IMR-90 (cell line): ENCODE results near the gene ELL2. TPM values are rescaled to one million over a fixed set of nuclear protein-coding genes. Genes with fewer than 3 reads are reported as not detected.
A peak's percentile ranks its signal among the peaks of the same experiment; 100 is the strongest.

Experiments used
- ATAC-seq: fragments of 200-7000 bp; cut with Tn5 transposase; 2 replicates; pipeline ENCODE4 v1.9.1; 2020; ENCODE audit warnings: low read depth, mild to moderate bottlenecking, moderate library complexity
- Bru-seq: library from RNA; stranded (reverse); fragments of 400-500 nt; gene quantifications from one replicate; lab custom pipeline; 2021; lab: Mats Ljungman, UMichigan
- BruChase-seq, 2 experiments: library from RNA; stranded (reverse); fragments of 400-500 nt; gene quantifications; one replicate each; lab custom pipeline; 2021; lab: Mats Ljungman, UMichigan
- BruUV-seq: library from RNA; stranded (reverse); fragments of 400-500 nt; replicated peaks from 2 replicates; lab custom pipeline; 2021; lab: Mats Ljungman, UMichigan
- CTCF ChIA-PET: fragments of 300-600 bp; formaldehyde crosslinking; extraction: SDS; loops from one replicate; lab custom pipeline; 2021; ENCODE audit warnings: antibody characterized with exemption; lab: Yijun Ruan, JAX
- POLR2A ChIA-PET: fragments of 300-600 bp; sonication (Branson Sonifier 250); formaldehyde crosslinking; loops from one replicate; lab custom pipeline; 2022; ENCODE audit warnings: antibody characterized with exemption; ENCODE audit not compliant: unreplicated experiment; lab: Charles Lee
- DNase-seq: peaks from one replicate; pipeline ENCODE4 v3.0.0; 2013
- H2AFZ ChIP-seq: replicated peaks from 2 replicates; pipeline ENCODE3; 2013; ENCODE audit warnings: low read length, mild to moderate bottlenecking; ENCODE audit not compliant: poor library complexity
- H2AK5ac ChIP-seq: 2 replicates; pipeline ENCODE4 v1.6.1; 2013; ENCODE audit warnings: low read depth, low read length, inconsistent platforms
- H2AK9ac ChIP-seq: replicated peaks from 2 replicates; pipeline ENCODE3; 2013; ENCODE audit warnings: mild to moderate bottlenecking, low read depth, low read length, moderate library complexity; ENCODE audit not compliant: poor library complexity
- H2BK120ac ChIP-seq: 2 replicates; pipeline ENCODE4 v1.6.1; 2013; ENCODE audit warnings: low read depth, low read length, inconsistent platforms
- H2BK15ac ChIP-seq: 3 replicates; pipeline ENCODE4 v1.6.1; 2013; ENCODE audit warnings: low read depth, low read length, inconsistent platforms
- H2BK20ac ChIP-seq: 2 replicates; pipeline ENCODE4 v1.6.1; 2013; ENCODE audit warnings: low read depth, mild to moderate bottlenecking, inconsistent platforms, low read length, moderate library complexity
- H2BK5ac ChIP-seq: 2 replicates; pipeline ENCODE4 v1.6.1; 2013; ENCODE audit warnings: mild to moderate bottlenecking, low read depth, low read length, inconsistent platforms; ENCODE audit not compliant: poor library complexity, severe bottlenecking
- H3K14ac ChIP-seq: replicated peaks from 2 replicates; pipeline ENCODE4 v1.6.1; 2013; ENCODE audit warnings: low read depth, low read length, inconsistent platforms
- H3K18ac ChIP-seq: 2 replicates; pipeline ENCODE4 v1.6.1; 2013; ENCODE audit warnings: low read depth, low read length, control low read depth
- H3K23ac ChIP-seq: 2 replicates; pipeline ENCODE4 v1.6.1; 2013; ENCODE audit warnings: low read depth, low read length, inconsistent platforms
- H3K27ac ChIP-seq: 2 replicates; pipeline ENCODE4 v1.5.1; 2013; ENCODE audit warnings: mild to moderate bottlenecking, control low read depth, low read length; ENCODE audit not compliant: insufficient read depth
- H3K27me3 ChIP-seq: 2 replicates; pipeline ENCODE4 v1.6.1; 2013; ENCODE audit warnings: low read length; ENCODE audit not compliant: control insufficient read depth, insufficient read depth
- H3K36me3 ChIP-seq: 2 replicates; pipeline ENCODE4 v1.6.1; 2013; ENCODE audit warnings: low read length, mixed read lengths; ENCODE audit not compliant: control insufficient read depth, insufficient read depth
- H3K4ac ChIP-seq: 2 replicates; pipeline ENCODE4 v1.6.1; 2013; ENCODE audit warnings: low read depth, low read length, inconsistent platforms
- H3K4me1 ChIP-seq: 2 replicates; pipeline ENCODE4 v1.6.1; 2013; ENCODE audit warnings: low read length, mixed read lengths; ENCODE audit not compliant: control insufficient read depth, insufficient read depth
- H3K4me2 ChIP-seq: 2 replicates; pipeline ENCODE4 v1.6.1; 2013; ENCODE audit warnings: low read depth, mild to moderate bottlenecking, control low read depth, low read length, moderate library complexity
- H3K4me3 ChIP-seq: 2 replicates; pipeline ENCODE4 v1.5.1; 2013; ENCODE audit warnings: low read depth, mild to moderate bottlenecking, control low read depth, low read length, moderate library complexity; ENCODE audit not compliant: insufficient read depth
- H3K56ac ChIP-seq: 2 replicates; pipeline ENCODE4 v1.6.1; 2013; ENCODE audit warnings: low read length, inconsistent platforms; ENCODE audit not compliant: insufficient read depth; ENCODE audit errors: extremely low read depth
- H3K79me1 ChIP-seq, 2 experiments: 2 replicates each; pipeline ENCODE4 v1.6.1; 2013; ENCODE audit warnings: low read length in 2 of 2, inconsistent platforms in 1 of 2, low read depth in 1 of 2
- H3K9ac ChIP-seq: 2 replicates; pipeline ENCODE4 v1.6.1; 2013; ENCODE audit warnings: low read depth, low read length, control low read depth
- H3K9me1 ChIP-seq: 2 replicates; pipeline ENCODE4 v1.6.1; 2013; ENCODE audit warnings: low read length, inconsistent platforms; ENCODE audit not compliant: insufficient read depth
- H3K9me3 ChIP-seq: 2 replicates; pipeline ENCODE4 v1.6.1; 2013; ENCODE audit warnings: low read length; ENCODE audit not compliant: control insufficient read depth, insufficient read depth
- H4K20me1 ChIP-seq: 2 replicates; pipeline ENCODE4 v1.6.1; 2013; ENCODE audit warnings: low read length, inconsistent platforms; ENCODE audit not compliant: insufficient read depth
- H4K5ac ChIP-seq: 2 replicates; pipeline ENCODE4 v1.6.1; 2013; ENCODE audit warnings: mild to moderate bottlenecking, low read depth, low read length, control low read depth
- H4K8ac ChIP-seq, 2 experiments: 2 replicates each; pipeline ENCODE4 v1.6.1; 2013; ENCODE audit warnings: low read depth in 2 of 2, low read length in 2 of 2, control low read depth in 1 of 2, inconsistent platforms in 1 of 2
- H4K91ac ChIP-seq: 2 replicates; pipeline ENCODE4 v1.6.1; 2013; ENCODE audit warnings: low read depth, low read length, inconsistent platforms; ENCODE audit not compliant: insufficient read depth
- BHLHE40 ChIP-seq: fragments of 150-350 bp; IDR thresholded peaks from 2 replicates; pipeline ENCODE4 v1.6.1; 2016; ENCODE audit warnings: mild to moderate bottlenecking, low read depth, low read length
- CEBPB ChIP-seq: IDR thresholded peaks from 2 replicates; pipeline ENCODE4 v1.6.1; 2012; ENCODE audit warnings: low read depth, low read length, improper control_type of control experiment
- CHD1 ChIP-seq: IDR thresholded peaks from 2 replicates; pipeline ENCODE4 v1.6.1; 2012; ENCODE audit warnings: low read depth, low read length, improper control_type of control experiment
- FOS ChIP-seq: fragments of 150-350 bp; IDR thresholded peaks from 2 replicates; pipeline ENCODE4 v1.6.1; 2016; ENCODE audit warnings: low read depth, low read length
- MAZ ChIP-seq: IDR thresholded peaks from 2 replicates; pipeline ENCODE4 v1.6.1; 2012; ENCODE audit warnings: low read depth, mild to moderate bottlenecking, low read length, improper control_type of control experiment, moderate library complexity, borderline replicate concordance
- MXI1 ChIP-seq: IDR thresholded peaks from 2 replicates; pipeline ENCODE4 v1.6.1; 2012; ENCODE audit warnings: low read depth, mild to moderate bottlenecking, low read length, moderate library complexity, borderline replicate concordance
- RCOR1 ChIP-seq: IDR thresholded peaks from 2 replicates; pipeline ENCODE4 v1.6.1; 2012; ENCODE audit warnings: mild to moderate bottlenecking, low read length, improper control_type of control experiment; ENCODE audit not compliant: insufficient replicate concordance
- RFX5 ChIP-seq: IDR thresholded peaks from 2 replicates; pipeline ENCODE4 v1.8.0; 2012; ENCODE audit warnings: low read depth, mild to moderate bottlenecking, low read length, moderate library complexity
- WGBS, 2 experiments: methylation state at CpG; one replicate each; pipeline versions ENCODE4 v1.1.5 to v1.1.7; 2013; ENCODE audit warnings: missing lambda C conversion rate in 2 of 2; ENCODE audit not compliant: insufficient read length in 1 of 2; ENCODE audit errors: extremely low coverage in 2 of 2; 5-methylcytosine and 5-hydroxymethylcytosine counted together
- dilution Hi-C: fragments of 300-500 bp; cut with HindIII; formaldehyde crosslinking; loops from one replicate; pipeline ENCODE4 v1.14.3; 2018; ENCODE audit warnings: low sequenced_read_pairs; ENCODE audit not compliant: unreplicated experiment
- in situ Hi-C: fragments of 300-500 bp; cut with MboI; formaldehyde crosslinking; loops from 3 replicates; pipeline ENCODE4 v1.14.3; 2019; ENCODE audit warnings: low sequenced_read_pairs, inconsistent platforms, mixed read lengths
- intact Hi-C: fragments of 100-400 bp; cut with micrococcal nuclease; formaldehyde crosslinking; loops from 2 replicates; pipeline ENCODE4 v1.10.0; 2022
- long read RNA-seq: library from polyadenylated mRNA; unstranded; transcript quantifications from one replicate; pipeline ENCODE4 v2.0.0, GENCODE V29; 2021; ENCODE audit not compliant: unreplicated experiment
- polyA plus RNA-seq, 3 experiments: library from polyadenylated mRNA; depleted of rRNA; stranded (reverse); fragments of >200 nt; gene quantifications; 2 replicates each; pipeline ENCODE4 v1.2.3, GENCODE V29; 2012; ENCODE audit warnings: low replicate concordance in 1 of 3
- total RNA-seq: library from RNA; depleted of rRNA; stranded (reverse); fragments of >200 nt; gene quantifications from 2 replicates; pipeline ENCODE4 v1.2.3, GENCODE V29; 2012; rRNA removed
- TF ChIP-seq, protein P1 (sequence below): fragments of 150-350 bp; IDR thresholded peaks from 2 replicates; pipeline ENCODE4 v1.6.1; 2017; ENCODE audit warnings: mild to moderate bottlenecking, antibody characterized with exemption, low read length, low read depth
- TF ChIP-seq, protein P2 (sequence below): conservative IDR thresholded peaks from 2 replicates; pipeline ENCODE4 v1.5.1; 2012; ENCODE audit warnings: mild to moderate bottlenecking, low read depth, low read length, improper control_type of control experiment

The ELL2 gene
- total RNA-seq, result 92.5 and 137 TPM in 2 replicates
- 52.4 and 61.4 TPM in 2 replicates for polyA plus RNA-seq (2012; rRNA removed)
- polyA plus RNA-seq (2012; cell fraction: cytosol; rRNA removed), result 16.4 and 21.9 TPM in 2 replicates
- polyA plus RNA-seq (2012; cell fraction: nucleus; rRNA removed; ENCODE audit: low replicate concordance), result 23.4 and 161 TPM in 2 replicates
- percentile 100 among the genes with signal in this experiment for Bru-seq, nascent RNA
- BruChase-seq, experiment 1, labeled RNA remaining after a 6-hour chase, result percentile 98 among the genes with signal in this experiment
- percentile 99 among the genes with signal in this experiment for BruChase-seq, experiment 2, labeled RNA remaining after a 2-hour chase
- long read RNA-seq, full-length matches to known transcripts, result 33 of 153 reads
- long read RNA-seq, partial matches to known transcripts, result 86 of 153 reads
- long read RNA-seq, other reads (novel, unspliced or antisense), result 34 of 153 reads

DNA sequence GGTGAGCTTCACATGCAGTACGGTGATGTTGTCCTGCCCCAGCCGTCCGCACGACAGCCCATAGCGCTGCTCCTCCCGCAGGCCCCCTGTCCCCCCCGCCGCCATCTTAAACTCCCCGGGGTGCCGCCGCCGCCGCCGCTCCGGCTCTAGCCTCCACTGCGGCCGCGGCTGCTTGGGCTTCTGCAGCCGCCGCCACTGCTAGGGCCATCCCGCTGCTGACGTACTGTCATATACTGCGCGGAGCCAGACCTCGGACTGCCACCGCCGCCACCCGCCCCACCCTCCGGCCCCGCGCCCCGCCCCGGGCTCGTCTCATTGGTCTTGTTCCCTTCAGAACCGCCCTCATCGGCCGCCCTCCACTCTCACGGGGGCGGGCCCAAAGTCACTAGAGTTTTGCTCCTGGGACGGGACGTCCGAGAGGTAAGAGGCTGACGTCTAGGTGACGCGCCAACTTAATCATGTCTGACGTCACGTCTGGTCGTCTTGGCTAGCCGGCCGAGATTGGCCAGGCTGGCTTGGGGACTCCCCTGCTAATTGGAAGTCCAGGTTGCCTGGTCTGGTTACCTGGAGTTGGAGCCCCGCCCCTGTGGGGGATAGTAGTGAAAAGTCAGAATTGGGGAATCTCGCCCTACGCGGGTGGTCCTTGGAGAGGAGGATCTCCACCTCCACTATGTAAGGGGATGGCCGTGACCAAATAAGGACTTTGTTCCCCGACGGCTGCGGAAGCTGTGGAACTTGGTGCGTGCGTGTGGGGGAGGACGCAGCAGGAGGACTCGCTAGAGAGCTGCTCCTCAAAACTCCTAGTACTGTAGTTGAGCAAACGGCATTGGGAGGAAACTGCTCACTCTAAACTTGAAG lies at the start of gene ELL2:
TSS of gene ELL2 (minus strand) at position 235 of the 858 bp plus-strand sequence. CDS start at position 105, 130 bp downstream.
- H3K4me1 ChIP-seq, result no peaks in the 10 kb centered on the region
- H3K27ac ChIP-seq, result peak within 1 kb of the TSS; percentile 99
- H2AFZ ChIP-seq, result peak within 1 kb of the TSS; percentile 91
- 0% methylated on average over 12 of the region's 63 CpGs; no CpG with 5 or more reads in 1 of the 2 experiments for WGBS, 2 experiments
- peak within 1 kb of the TSS; percentile 96 for H2AK9ac ChIP-seq
- POLR2A ChIA-PET, result interaction anchor here (0.7 kb wide), 1 partner anchor 374 kb away, joined by 4 read pairs; no protein-coding TSS in a partner anchor
- H3K14ac ChIP-seq, result peak within 1 kb of the TSS; percentile 100
- no peaks in the 10 kb centered on the region for H3K9me3 ChIP-seq
- H3K9ac ChIP-seq, result peak within 1 kb of the TSS; percentile 99
- H4K20me1 ChIP-seq, result peaks cover 45% of the 10 kb centered on the region
- peak within 1 kb of the TSS; percentile 98 for H4K91ac ChIP-seq
- H2BK20ac ChIP-seq, result peak within 1 kb of the TSS; percentile 70
- peak within 1 kb of the TSS; percentile 99 for H3K4me3 ChIP-seq
- peaks cover 24% of the 10 kb centered on the region for H3K36me3 ChIP-seq
- peak within 1 kb of the TSS; percentile 81 to 83 for H4K8ac ChIP-seq
- peak within 1 kb of the TSS; percentile 98 for H3K4ac ChIP-seq
- intact Hi-C loops (loop anchor here (1.0 to 5.0 kb wide), 6 partner anchors 56 to 374 kb away; no protein-coding TSS in a partner anchor), dilution Hi-C loops (no loop called here), in situ Hi-C loops (no loop called here)
- peak within 1 kb of the TSS; percentile 100 for H3K23ac ChIP-seq
- peak within 1 kb of the TSS; percentile 98 for H2AK5ac ChIP-seq
- ATAC-seq, result peak; percentile 92
- H3K18ac ChIP-seq, result peak within 1 kb of the TSS; percentile 99
- H2BK5ac ChIP-seq, result peak within 1 kb of the TSS; percentile 98
- BruUV-seq, result no TSS peak
- CTCF ChIA-PET, result interaction anchor here (0.5 to 1.3 kb wide), 3 partner anchors 12 to 227 kb away, joined by 3 to 5 read pairs (median 3); no protein-coding TSS in a partner anchor
- H3K79me1 ChIP-seq, result peaks cover 9 to 25% of the 10 kb centered on the region in 2 experiments; a peak in 3 of 4 replicates
- peak within 1 kb of the TSS; percentile 97 for H3K56ac ChIP-seq
- no peaks in the 10 kb centered on the region; the same call in 1 of the 2 replicates for H3K9me1 ChIP-seq
- H2BK15ac ChIP-seq, result peak within 1 kb of the TSS; percentile 92
- peak within 1 kb of the TSS; percentile 91 for H2BK120ac ChIP-seq
- peak within 1 kb of the TSS; percentile 33 for H3K4me2 ChIP-seq
- DNase-seq, result peak; percentile 98
- H3K27me3 ChIP-seq, result no peaks in the 10 kb centered on the region
- peak within 1 kb of the TSS; percentile 94 for H4K5ac ChIP-seq
- no peak for TF ChIP-seq MXI1
- TF ChIP-seq, protein P1, sequence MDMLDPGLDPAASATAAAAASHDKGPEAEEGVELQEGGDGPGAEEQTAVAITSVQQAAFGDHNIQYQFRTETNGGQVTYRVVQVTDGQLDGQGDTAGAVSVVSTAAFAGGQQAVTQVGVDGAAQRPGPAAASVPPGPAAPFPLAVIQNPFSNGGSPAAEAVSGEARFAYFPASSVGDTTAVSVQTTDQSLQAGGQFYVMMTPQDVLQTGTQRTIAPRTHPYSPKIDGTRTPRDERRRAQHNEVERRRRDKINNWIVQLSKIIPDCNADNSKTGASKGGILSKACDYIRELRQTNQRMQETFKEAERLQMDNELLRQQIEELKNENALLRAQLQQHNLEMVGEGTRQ, result no peak
- TF ChIP-seq MAZ, result 0 out of 2 replicates have a peak, but pooled peaks have one; percentile 53
- TF ChIP-seq, protein P2, sequence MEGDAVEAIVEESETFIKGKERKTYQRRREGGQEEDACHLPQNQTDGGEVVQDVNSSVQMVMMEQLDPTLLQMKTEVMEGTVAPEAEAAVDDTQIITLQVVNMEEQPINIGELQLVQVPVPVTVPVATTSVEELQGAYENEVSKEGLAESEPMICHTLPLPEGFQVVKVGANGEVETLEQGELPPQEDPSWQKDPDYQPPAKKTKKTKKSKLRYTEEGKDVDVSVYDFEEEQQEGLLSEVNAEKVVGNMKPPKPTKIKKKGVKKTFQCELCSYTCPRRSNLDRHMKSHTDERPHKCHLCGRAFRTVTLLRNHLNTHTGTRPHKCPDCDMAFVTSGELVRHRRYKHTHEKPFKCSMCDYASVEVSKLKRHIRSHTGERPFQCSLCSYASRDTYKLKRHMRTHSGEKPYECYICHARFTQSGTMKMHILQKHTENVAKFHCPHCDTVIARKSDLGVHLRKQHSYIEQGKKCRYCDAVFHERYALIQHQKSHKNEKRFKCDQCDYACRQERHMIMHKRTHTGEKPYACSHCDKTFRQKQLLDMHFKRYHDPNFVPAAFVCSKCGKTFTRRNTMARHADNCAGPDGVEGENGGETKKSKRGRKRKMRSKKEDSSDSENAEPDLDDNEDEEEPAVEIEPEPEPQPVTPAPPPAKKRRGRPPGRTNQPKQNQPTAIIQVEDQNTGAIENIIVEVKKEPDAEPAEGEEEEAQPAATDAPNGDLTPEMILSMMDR, result no peak
- no peak for TF ChIP-seq CEBPB
- no peak for TF ChIP-seq RCOR1
- no peak for TF ChIP-seq CHD1
- TF ChIP-seq BHLHE40, result no peak
- peak; percentile 18; the same call in 1 of the 2 replicates for TF ChIP-seq FOS
- TF ChIP-seq RFX5, result no peak
